HAP-1 (cell line): ENCODE data around the gene THBD.

Experiments
- DNase-seq, 2 experiments: peaks; one replicate each; pipeline ENCODE4 v3.0.0-alpha.2; 2016 to 2020; ENCODE audit warnings: low spot score in 2 of 2
- H3K27me3 ChIP-seq: fragments of 250-450 bp; sonication (Bioruptor Pico); 2 replicates; pipeline ENCODE4 v1.5.1; 2020; ENCODE audit warnings: low read depth, mild to moderate bottlenecking, moderate library complexity
- H3K36me3 ChIP-seq: fragments of 250-450 bp; sonication (Bioruptor Pico); replicated peaks from 2 replicates; pipeline ENCODE4 v1.5.1; 2020; ENCODE audit warnings: mild to moderate bottlenecking
- H3K4me1 ChIP-seq: fragments of 250-450 bp; sonication (Bioruptor Pico); 2 replicates; pipeline ENCODE4 v1.5.1; 2020; ENCODE audit warnings: mild to moderate bottlenecking
- H3K4me3 ChIP-seq: fragments of 250-450 bp; sonication (Bioruptor Pico); 2 replicates; pipeline ENCODE4 v1.5.1; 2020; ENCODE audit warnings: mild to moderate bottlenecking, moderate library complexity
- H3K9me3 ChIP-seq: fragments of 250-450 bp; sonication (Bioruptor Pico); 2 replicates; pipeline ENCODE4 v1.5.1; 2020; ENCODE audit warnings: mild to moderate bottlenecking, moderate library complexity
- in situ Hi-C: fragments of 300-500 bp; cut with MboI; formaldehyde crosslinking; loops from 3 replicates; pipeline ENCODE4 v1.14.3; 2020; ENCODE audit warnings: low sequenced_read_pairs, inconsistent platforms, mixed read lengths

Gene THBD

GRCh38 chr20:23049201-23050075 lies at the start of gene THBD:
Gene THBD, minus strand, starts transcription at chr20:23049672. Its CDS starts 168 bp downstream, at chr20:23049504.
- in situ Hi-C loops = no loop called here
- DNase-seq = no peak
- H3K9me3 ChIP-seq = no peaks in the 10 kb centered on the region
- H3K4me1 ChIP-seq = no peaks in the 10 kb centered on the region
- no peaks in the 10 kb centered on the region for H3K27me3 ChIP-seq
- H3K4me3 ChIP-seq = no peak within 1 kb of the TSS
- no peaks in the 10 kb centered on the region for H3K36me3 ChIP-seq

GRCh38 chr20:23097636-23098580 lies 48.4 kb upstream of the THBD start:
- H3K4me3 ChIP-seq = no peak overlapping the region
- no peaks in the 10 kb centered on the region for H3K36me3 ChIP-seq
- H3K9me3 ChIP-seq = no peaks in the 10 kb centered on the region
- in situ Hi-C loops = no loop called here
- H3K27me3 ChIP-seq = no peaks in the 10 kb centered on the region
- no peak for DNase-seq
- no peaks in the 10 kb centered on the region for H3K4me1 ChIP-seq

GRCh38 chr20:23096986-23097520 lies 47.6 kb upstream of the THBD start:
- in situ Hi-C loops = no loop called here
- no peaks in the 10 kb centered on the region for H3K4me1 ChIP-seq

GRCh38 chr20:23096097-23096496 lies 46.6 kb upstream of the THBD start:
- H3K4me3 ChIP-seq = no peak overlapping the region
- no peaks in the 10 kb centered on the region for H3K9me3 ChIP-seq
- DNase-seq = no peak
- no peaks in the 10 kb centered on the region for H3K27me3 ChIP-seq
- no peaks in the 10 kb centered on the region for H3K36me3 ChIP-seq
- H3K4me1 ChIP-seq = no peaks in the 10 kb centered on the region
- in situ Hi-C loops = no loop called here

More at GRCh38 chr20:23096986-23097520, 47.6 kb upstream of the THBD start:
- no peak for DNase-seq
- no peaks in the 10 kb centered on the region for H3K9me3 ChIP-seq
- no peaks in the 10 kb centered on the region for H3K36me3 ChIP-seq
- no peaks in the 10 kb centered on the region for H3K27me3 ChIP-seq
- H3K4me3 ChIP-seq = no peak overlapping the region

- in situ Hi-C loops = no loop called here
- Histone ChIP-seq H3K27me3 (no peaks in the 10 kb centered on the region), H3K36me3 (no peaks in the 10 kb centered on the region), H3K4me1 (no peaks in the 10 kb centered on the region), H3K4me3 (no peak overlapping the region), H3K9me3 (no peaks in the 10 kb centered on the region)
- no peak for DNase-seq
These were observed 46.0 kb upstream of the THBD start for GRCh38 chr20:23095499-23095898.

DNA sequence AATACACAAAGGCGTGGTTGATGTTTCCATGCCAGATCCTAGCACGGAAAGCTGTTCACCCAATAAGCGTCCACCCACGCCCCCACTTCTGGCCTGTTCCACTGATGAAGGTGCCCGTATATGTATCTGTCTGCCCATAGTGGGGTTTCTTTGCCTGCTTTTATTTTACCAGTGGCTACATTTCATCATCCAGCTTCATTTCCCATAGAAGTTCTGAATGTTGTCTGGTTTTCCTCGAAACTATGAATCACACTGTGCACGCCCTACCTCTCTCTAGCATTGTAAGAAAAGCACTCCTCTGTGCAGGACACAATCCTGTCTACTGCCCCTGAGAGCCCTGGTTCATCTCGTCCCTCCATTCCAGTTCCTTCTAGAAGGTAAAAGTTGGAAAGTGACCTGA lies 45.5 kb upstream of the THBD start:
- H3K9me3 ChIP-seq = no peaks in the 10 kb centered on the region
- H3K36me3 ChIP-seq = no peaks in the 10 kb centered on the region
- in situ Hi-C loops = no loop called here
- no peaks in the 10 kb centered on the region for H3K27me3 ChIP-seq
- no peak overlapping the region for H3K4me3 ChIP-seq
- no peak for DNase-seq
- H3K4me1 ChIP-seq = no peaks in the 10 kb centered on the region

- in situ Hi-C loops = no loop called here
These were observed 44.9 kb upstream of the THBD start for GRCh38 chr20:23094213-23094896.

GRCh38 chr20:23093613-23094012 lies 44.1 kb upstream of the THBD start:
- H3K4me3 ChIP-seq = no peak overlapping the region
- H3K4me1 ChIP-seq = no peaks in the 10 kb centered on the region
- in situ Hi-C loops = no loop called here
- H3K27me3 ChIP-seq = no peaks in the 10 kb centered on the region
- no peaks in the 10 kb centered on the region for H3K36me3 ChIP-seq
- DNase-seq = no peak
- no peaks in the 10 kb centered on the region for H3K9me3 ChIP-seq

More at GRCh38 chr20:23094213-23094896, 44.9 kb upstream of the THBD start:
- Histone ChIP-seq H3K36me3 (no peaks in the 10 kb centered on the region), H3K4me3 (no peak overlapping the region), H3K4me1 (no peaks in the 10 kb centered on the region), H3K27me3 (no peaks in the 10 kb centered on the region), H3K9me3 (no peaks in the 10 kb centered on the region)
- DNase-seq = no peak

- H3K4me3 ChIP-seq = no peak overlapping the region
- no peak for DNase-seq
- H3K9me3 ChIP-seq = no peaks in the 10 kb centered on the region
- no peaks in the 10 kb centered on the region for H3K27me3 ChIP-seq
- no peaks in the 10 kb centered on the region for H3K4me1 ChIP-seq
- H3K36me3 ChIP-seq = no peaks in the 10 kb centered on the region
- in situ Hi-C loops = no loop called here
These were observed 43.5 kb upstream of the THBD start for GRCh38 chr20:23092861-23093495.

- H3K4me3 ChIP-seq = no peak overlapping the region
- no peak for DNase-seq
- H3K36me3 ChIP-seq = no peaks in the 10 kb centered on the region
- no peaks in the 10 kb centered on the region for H3K27me3 ChIP-seq
- in situ Hi-C loops = no loop called here
- H3K9me3 ChIP-seq = no peaks in the 10 kb centered on the region
- no peaks in the 10 kb centered on the region for H3K4me1 ChIP-seq
These were observed 42.9 kb upstream of the THBD start for GRCh38 chr20:23092384-23092756.

- no peak for DNase-seq
- in situ Hi-C loops = no loop called here
- H3K4me1 ChIP-seq = no peaks in the 10 kb centered on the region
- no peak overlapping the region for H3K4me3 ChIP-seq
- no peaks in the 10 kb centered on the region for H3K36me3 ChIP-seq
- H3K27me3 ChIP-seq = no peaks in the 10 kb centered on the region
- no peaks in the 10 kb centered on the region for H3K9me3 ChIP-seq
These were observed 42.4 kb upstream of the THBD start for GRCh38 chr20:23091721-23092383.

DNA sequence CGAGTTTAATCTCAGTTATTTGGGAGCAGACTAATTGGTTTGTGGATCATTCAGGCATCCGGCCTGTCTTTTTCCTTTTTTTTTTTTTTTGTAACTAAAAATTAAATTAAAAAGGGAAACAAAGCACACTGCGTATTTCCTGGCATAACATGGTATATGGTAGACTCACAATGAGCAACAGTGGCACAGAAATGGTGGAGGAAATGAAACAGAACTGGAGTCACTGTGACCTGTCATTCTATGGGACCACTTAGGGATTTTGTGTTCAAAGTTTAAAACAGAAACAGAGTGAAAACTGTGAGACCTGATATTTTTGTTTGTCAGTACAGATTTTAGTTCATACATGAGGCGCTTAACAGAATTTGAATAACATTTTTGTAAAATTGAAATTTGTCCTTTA lies 41.4 kb upstream of the THBD start:
- no peaks in the 10 kb centered on the region for H3K36me3 ChIP-seq
- H3K4me1 ChIP-seq = no peaks in the 10 kb centered on the region
- in situ Hi-C loops = no loop called here
- H3K27me3 ChIP-seq = no peaks in the 10 kb centered on the region
- no peak overlapping the region for H3K4me3 ChIP-seq
- H3K9me3 ChIP-seq = no peaks in the 10 kb centered on the region
- no peak for DNase-seq

DNA sequence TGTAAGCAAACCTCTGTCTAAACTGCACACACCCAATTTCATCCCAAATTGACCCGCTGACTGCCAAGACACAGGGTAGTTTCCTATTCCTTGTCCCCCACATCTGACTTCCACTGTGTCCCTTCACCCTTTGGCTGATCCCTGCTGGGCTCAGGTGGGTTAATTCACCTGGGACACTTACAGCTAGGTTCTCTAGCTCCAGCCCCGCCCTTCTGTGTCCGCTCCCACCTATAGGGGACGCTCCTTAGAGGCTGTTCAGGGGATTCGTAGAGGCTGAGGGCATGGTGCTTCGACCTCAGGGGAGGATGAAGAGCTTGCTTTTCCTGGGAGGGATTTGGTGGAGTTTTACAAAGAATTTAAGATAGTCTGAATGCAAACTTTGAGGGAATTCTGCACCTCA lies 40.7 kb upstream of the THBD start:
- DNase-seq = no peak
- H3K36me3 ChIP-seq = no peaks in the 10 kb centered on the region
- H3K4me3 ChIP-seq = no peak overlapping the region
- H3K4me1 ChIP-seq = no peaks in the 10 kb centered on the region
- no peaks in the 10 kb centered on the region for H3K27me3 ChIP-seq
- in situ Hi-C loops = no loop called here
- H3K9me3 ChIP-seq = no peaks in the 10 kb centered on the region
